ENCODE results near the gene ISG15. TPM values are rescaled to one million over a fixed set of nuclear protein-coding genes. Genes with fewer than 3 reads are reported as not detected.
"Not testable (repeated sequence)": the region's sequence is repeated elsewhere in the genome, so short reads cannot be mapped to it uniquely, and the experiment has no call there.

ISG15 gene
- total RNA-seq, 1 experiment from 2014 or later, result 63.1 TPM

GRCh38 chr1:991895-992294, 21.4 kb upstream of the ISG15 start:
- ChIA-PET POLR2A (no interaction called here), CTCF (no interaction called here)
- no peak overlapping the region for H3K4me3 ChIP-seq (ENCODE audit: low read depth, low read length)
- intact Hi-C loops (cut with micrococcal nuclease; ENCODE audit: unreplicated experiment), result no loop called here
- Mint-ChIP-seq H3K4me1 (ENCODE audit: low read depth, unreplicated experiment) (no peaks in the 10 kb centered on the region), H3K36me3 (ENCODE audit: insufficient read depth, unreplicated experiment) (peaks cover 35% of the 10 kb centered on the region), H3K27me3 (ENCODE audit: insufficient read depth, unreplicated experiment) (no peaks in the 10 kb centered on the region), H3K9me3 (ENCODE audit: unreplicated experiment) (no peaks in the 10 kb centered on the region), H3K4me3 (ENCODE audit: unreplicated experiment) (no peak overlapping the region), H3K27ac (ENCODE audit: unreplicated experiment) (no peak overlapping the region)
- no peak for DNase-seq
- peaks cover 8% of the 10 kb centered on the region; the same call in 1 of the 2 replicates for H3K9me3 ChIP-seq
- no TSS peak for BruUV-seq (replicated peaks)
- TF ChIP-seq, protein P1, sequence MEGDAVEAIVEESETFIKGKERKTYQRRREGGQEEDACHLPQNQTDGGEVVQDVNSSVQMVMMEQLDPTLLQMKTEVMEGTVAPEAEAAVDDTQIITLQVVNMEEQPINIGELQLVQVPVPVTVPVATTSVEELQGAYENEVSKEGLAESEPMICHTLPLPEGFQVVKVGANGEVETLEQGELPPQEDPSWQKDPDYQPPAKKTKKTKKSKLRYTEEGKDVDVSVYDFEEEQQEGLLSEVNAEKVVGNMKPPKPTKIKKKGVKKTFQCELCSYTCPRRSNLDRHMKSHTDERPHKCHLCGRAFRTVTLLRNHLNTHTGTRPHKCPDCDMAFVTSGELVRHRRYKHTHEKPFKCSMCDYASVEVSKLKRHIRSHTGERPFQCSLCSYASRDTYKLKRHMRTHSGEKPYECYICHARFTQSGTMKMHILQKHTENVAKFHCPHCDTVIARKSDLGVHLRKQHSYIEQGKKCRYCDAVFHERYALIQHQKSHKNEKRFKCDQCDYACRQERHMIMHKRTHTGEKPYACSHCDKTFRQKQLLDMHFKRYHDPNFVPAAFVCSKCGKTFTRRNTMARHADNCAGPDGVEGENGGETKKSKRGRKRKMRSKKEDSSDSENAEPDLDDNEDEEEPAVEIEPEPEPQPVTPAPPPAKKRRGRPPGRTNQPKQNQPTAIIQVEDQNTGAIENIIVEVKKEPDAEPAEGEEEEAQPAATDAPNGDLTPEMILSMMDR (IDR thresholded peaks at IDR 0.05; ENCODE audit: insufficient read depth in 1 of 2, low read depth in 1 of 2, low read length in 1 of 2, severe bottlenecking in 1 of 2, unreplicated experiment in 1 of 2), result no peak
- peaks cover 8% of the 10 kb centered on the region for H3K4me1 ChIP-seq
- H3K27me3 ChIP-seq (replicated peaks; ENCODE audit: control insufficient read depth, insufficient read depth, low read length), result no peaks in the 10 kb centered on the region
- no peaks in the 10 kb centered on the region for H3K36me3 ChIP-seq (ENCODE audit: control insufficient read depth, insufficient read depth, low read length)

- H3K27ac Mint-ChIP-seq (ENCODE audit: unreplicated experiment), result no peak overlapping the region
- Histone ChIP-seq H3K9me3 (peaks cover 8% of the 10 kb centered on the region; the same call in 1 of the 2 replicates), H3K36me3 (ENCODE audit: control insufficient read depth, insufficient read depth, low read length) (no peaks in the 10 kb centered on the region), H3K4me3 (ENCODE audit: low read depth, low read length) (no peak overlapping the region), H3K4me1 (peaks cover 8% of the 10 kb centered on the region), H3K27me3 (replicated peaks; ENCODE audit: control insufficient read depth, insufficient read depth, low read length) (no peaks in the 10 kb centered on the region)
- DNase-seq, result no peak
- no peaks in the 10 kb centered on the region for H3K9me3 Mint-ChIP-seq (ENCODE audit: unreplicated experiment)
- intact Hi-C loops (cut with micrococcal nuclease; ENCODE audit: unreplicated experiment), result no loop called here
- H3K27me3 Mint-ChIP-seq (ENCODE audit: insufficient read depth, unreplicated experiment), result no peaks in the 10 kb centered on the region
- H3K36me3 Mint-ChIP-seq (ENCODE audit: insufficient read depth, unreplicated experiment), result peaks cover 35% of the 10 kb centered on the region
- TF ChIP-seq, protein P1 (IDR thresholded peaks at IDR 0.05; ENCODE audit: insufficient read depth in 1 of 2, low read depth in 1 of 2, low read length in 1 of 2, severe bottlenecking in 1 of 2, unreplicated experiment in 1 of 2), result no peak
- ChIA-PET POLR2A (no interaction called here), CTCF (no interaction called here)
- no TSS peak for BruUV-seq (replicated peaks)
- H3K4me3 Mint-ChIP-seq (ENCODE audit: unreplicated experiment), result no peak overlapping the region
- no peaks in the 10 kb centered on the region for H3K4me1 Mint-ChIP-seq (ENCODE audit: low read depth, unreplicated experiment)
Measured at GRCh38 chr1:992362-992761, 20.9 kb upstream of the ISG15 start.

- BruUV-seq (replicated peaks), result no TSS peak
- Histone ChIP-seq H3K4me3 (ENCODE audit: low read depth, low read length) (no peak overlapping the region), H3K36me3 (ENCODE audit: control insufficient read depth, insufficient read depth, low read length) (no peaks in the 10 kb centered on the region), H3K4me1 (peaks cover 19% of the 10 kb centered on the region), H3K9me3 (peaks cover 8% of the 10 kb centered on the region; the same call in 1 of the 2 replicates), H3K27me3 (replicated peaks; ENCODE audit: control insufficient read depth, insufficient read depth, low read length) (no peaks in the 10 kb centered on the region)
- H3K4me3 Mint-ChIP-seq (ENCODE audit: unreplicated experiment), result no peak overlapping the region
- no peaks in the 10 kb centered on the region for H3K27me3 Mint-ChIP-seq (ENCODE audit: insufficient read depth, unreplicated experiment)
- intact Hi-C loops (cut with micrococcal nuclease; ENCODE audit: unreplicated experiment), result no loop called here
- no peaks in the 10 kb centered on the region for H3K4me1 Mint-ChIP-seq (ENCODE audit: low read depth, unreplicated experiment)
- H3K9me3 Mint-ChIP-seq (ENCODE audit: unreplicated experiment), result no peaks in the 10 kb centered on the region
- H3K27ac Mint-ChIP-seq (ENCODE audit: unreplicated experiment), result no peak overlapping the region
- CTCF ChIA-PET, result interaction anchor here (1.5 kb wide), 1 partner anchor 9 kb away, joined by 4 read pairs; no protein-coding TSS in a partner anchor
- POLR2A ChIA-PET, result no interaction called here
- H3K36me3 Mint-ChIP-seq (ENCODE audit: insufficient read depth, unreplicated experiment), result peaks cover 35% of the 10 kb centered on the region
- TF ChIP-seq, protein P1 (IDR thresholded peaks at IDR 0.05; ENCODE audit: insufficient read depth in 1 of 2, low read depth in 1 of 2, low read length in 1 of 2, severe bottlenecking in 1 of 2, unreplicated experiment in 1 of 2), result no peak
- DNase-seq, result no peak
Measured at GRCh38 chr1:993379-993995, 19.8 kb upstream of the ISG15 start.

DNA sequence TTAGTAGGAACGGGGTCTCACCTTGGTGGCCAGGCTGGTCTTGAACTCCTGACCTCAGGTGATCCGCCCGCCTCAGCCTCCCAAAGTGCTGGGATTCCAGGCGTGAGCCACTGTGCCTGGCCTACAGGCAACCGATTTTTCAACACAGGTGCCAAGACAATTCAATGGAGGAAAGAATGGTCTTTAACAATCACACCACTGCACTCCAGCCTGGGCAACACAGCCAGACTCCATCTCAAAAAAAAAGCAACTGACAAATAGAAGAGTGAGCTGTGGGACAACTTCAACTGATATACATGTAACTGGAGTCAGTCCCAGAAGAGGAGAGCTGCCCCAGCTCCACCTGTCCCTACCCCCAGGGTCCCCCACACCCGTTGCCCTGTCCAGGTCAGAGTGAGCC, 18.8 kb upstream of the ISG15 start:
- H3K27ac Mint-ChIP-seq (ENCODE audit: unreplicated experiment); intact Hi-C loops (cut with micrococcal nuclease; ENCODE audit: unreplicated experiment); BruUV-seq (replicated peaks); H3K9me3 ChIP-seq; CTCF ChIA-PET; DNase-seq; H3K4me3 ChIP-seq (ENCODE audit: low read depth, low read length); H3K27me3 ChIP-seq (replicated peaks; ENCODE audit: control insufficient read depth, insufficient read depth, low read length); H3K36me3 ChIP-seq (ENCODE audit: control insufficient read depth, insufficient read depth, low read length); POLR2A ChIA-PET; H3K27me3 Mint-ChIP-seq (ENCODE audit: insufficient read depth, unreplicated experiment); H3K4me3 Mint-ChIP-seq (ENCODE audit: unreplicated experiment); H3K9me3 Mint-ChIP-seq (ENCODE audit: unreplicated experiment); H3K4me1 Mint-ChIP-seq (ENCODE audit: low read depth, unreplicated experiment): not testable (repeated sequence)
- H3K4me1 ChIP-seq, result peaks cover 19% of the 10 kb centered on the region
- peaks cover 28% of the 10 kb centered on the region for H3K36me3 Mint-ChIP-seq (ENCODE audit: insufficient read depth, unreplicated experiment)
